WTC11 (cell line): ENCODE results near the gene BANF2. TPM values are rescaled to one million over a fixed set of nuclear protein-coding genes. Genes with fewer than 3 reads are reported as not detected.

Experiments
- ATAC-seq: fragments of 200-7000 bp; cut with Tn5 transposase; 2 replicates; pipeline ENCODE4 v1.10.0; 2021; ENCODE audit warnings: mild to moderate bottlenecking, moderate library complexity
- CTCF ChIA-PET: fragments of 300-600 bp; sonication (Branson Sonifier 250); formaldehyde crosslinking; loops from one replicate; lab custom pipeline; 2021; ENCODE audit warnings: antibody characterized with exemption; lab: Charles Lee
- POLR2A ChIA-PET: fragments of 350-600 bp; sonication (Branson Sonifier 250); formaldehyde crosslinking; loops from one replicate; lab custom pipeline; 2021; ENCODE audit warnings: antibody characterized with exemption; lab: Charles Lee
- DNase-seq: peaks from one replicate; pipeline ENCODE4 v3.0.0; 2021; ENCODE audit warnings: low spot score
- H3K27ac Mint-ChIP-seq: 2 replicates; pipeline ENCODE4 v1.8.0; 2021; ENCODE audit warnings: mixed read lengths
- H3K27me3 Mint-ChIP-seq: 2 replicates; pipeline ENCODE4 v1.8.0; 2021; ENCODE audit warnings: low read depth, mild to moderate bottlenecking, moderate library complexity, mixed read lengths
- H3K36me3 Mint-ChIP-seq: 2 replicates; pipeline ENCODE4 v1.8.0; 2021; ENCODE audit warnings: mixed read lengths
- H3K4me1 Mint-ChIP-seq: 2 replicates; pipeline ENCODE4 v1.8.0; 2022; ENCODE audit warnings: mixed read lengths
- H3K4me3 Mint-ChIP-seq: 2 replicates; pipeline ENCODE4 v1.8.0; 2021; ENCODE audit warnings: mild to moderate bottlenecking, moderate library complexity, mixed read lengths
- H3K9me3 Mint-ChIP-seq: 2 replicates; pipeline ENCODE4 v1.8.0; 2021; ENCODE audit warnings: mixed read lengths
- E2F1 ChIP-seq: sonication (generic); formaldehyde crosslinking; IDR thresholded peaks from 2 replicates; pipeline ENCODE4 v1.8.0; 2022; ENCODE audit warnings: mild to moderate bottlenecking, missing genetic modification reagents
- EMX1 ChIP-seq: fragments of 250-450 bp; sonication (Bioruptor Pico); IDR thresholded peaks from 2 replicates; pipeline ENCODE4 v1.8.0; 2021; ENCODE audit warnings: mild to moderate bottlenecking
- ERG ChIP-seq: fragments of 250-450 bp; sonication (Bioruptor Pico); IDR thresholded peaks from 2 replicates; pipeline ENCODE4 v1.8.0; 2021; ENCODE audit warnings: mild to moderate bottlenecking
- IRF1 ChIP-seq: sonication (generic); formaldehyde crosslinking; IDR thresholded peaks from 2 replicates; pipeline ENCODE4 v1.8.0; 2023; ENCODE audit warnings: missing genetic modification reagents
- KAT7 ChIP-seq: sonication (generic); formaldehyde crosslinking; IDR thresholded peaks from 2 replicates; pipeline ENCODE4 v1.8.1; 2023; ENCODE audit warnings: missing genetic modification reagents, mild to moderate bottlenecking, borderline replicate concordance
- NFATC4 ChIP-seq: fragments of 250-450 bp; sonication (Bioruptor Pico); IDR thresholded peaks from 2 replicates; pipeline ENCODE4 v1.9.0; 2021; ENCODE audit warnings: mild to moderate bottlenecking
- NFYB ChIP-seq: sonication (generic); formaldehyde crosslinking; conservative IDR thresholded peaks from 2 replicates; pipeline ENCODE4 v1.8.0; 2022; ENCODE audit warnings: low read depth, missing genetic modification reagents
- PRRX2 ChIP-seq: fragments of 250-450 bp; sonication (Bioruptor Pico); IDR thresholded peaks from 2 replicates; pipeline ENCODE4 v1.8.0; 2021; ENCODE audit warnings: mild to moderate bottlenecking
- SOX15 ChIP-seq: fragments of 250-450 bp; sonication (Bioruptor Pico); IDR thresholded peaks from 2 replicates; pipeline ENCODE4 v1.9.0; 2021; ENCODE audit warnings: mild to moderate bottlenecking
- TEAD1 ChIP-seq: sonication (generic); formaldehyde crosslinking; IDR thresholded peaks from 2 replicates; pipeline ENCODE4 v1.8.0; 2022; ENCODE audit warnings: mild to moderate bottlenecking, missing genetic modification reagents
- USF1 ChIP-seq: sonication (generic); formaldehyde crosslinking; IDR thresholded peaks from 2 replicates; pipeline ENCODE4 v1.8.0; 2022; ENCODE audit warnings: mild to moderate bottlenecking, missing genetic modification reagents
- ZNF121 ChIP-seq: sonication (generic); formaldehyde crosslinking; IDR thresholded peaks from 2 replicates; pipeline ENCODE4 v1.8.0; 2023; ENCODE audit warnings: missing genetic modification reagents
- ZNF263 ChIP-seq: sonication (generic); formaldehyde crosslinking; IDR thresholded peaks from 2 replicates; pipeline ENCODE4 v1.8.1; 2022; ENCODE audit warnings: low read depth, mild to moderate bottlenecking, moderate library complexity, missing genetic modification reagents
- ZNF317 ChIP-seq: sonication (generic); formaldehyde crosslinking; IDR thresholded peaks from 2 replicates; pipeline ENCODE4 v1.8.1; 2023; ENCODE audit warnings: low read depth, mild to moderate bottlenecking, moderate library complexity, missing genetic modification reagents, borderline replicate concordance
- ZNF423 ChIP-seq: fragments of 250-450 bp; sonication (Bioruptor Pico); IDR thresholded peaks from 2 replicates; pipeline ENCODE4 v2.1.2; 2022; ENCODE audit warnings: mild to moderate bottlenecking, moderate library complexity
- total RNA-seq: library from RNA; stranded (reverse); gene quantifications from 3 replicates; pipeline ENCODE4 v1.2.3, GENCODE V29; 2021
- TF ChIP-seq, protein P1 (sequence below): sonication (generic); formaldehyde crosslinking; IDR thresholded peaks from 2 replicates; pipeline ENCODE4 v1.8.0; 2022; ENCODE audit warnings: mild to moderate bottlenecking, missing genetic modification reagents
- TF ChIP-seq, protein P2 (sequence below): sonication (generic); formaldehyde crosslinking; IDR thresholded peaks from 2 replicates; pipeline ENCODE4 v1.8.0; 2022; ENCODE audit warnings: mild to moderate bottlenecking, missing genetic modification reagents
- TF ChIP-seq, protein P3 (sequence below): sonication (generic); formaldehyde crosslinking; IDR thresholded peaks from 2 replicates; pipeline ENCODE4 v1.8.1; 2022; ENCODE audit warnings: mild to moderate bottlenecking, moderate library complexity, missing genetic modification reagents
- TF ChIP-seq, protein P4 (sequence below): sonication (generic); formaldehyde crosslinking; IDR thresholded peaks from 2 replicates; pipeline ENCODE4 v1.8.1; 2022; ENCODE audit warnings: low read depth, mild to moderate bottlenecking, moderate library complexity, missing genetic modification reagents, borderline replicate concordance
- TF ChIP-seq, protein P5 (sequence below): sonication (generic); formaldehyde crosslinking; IDR thresholded peaks from 2 replicates; pipeline ENCODE4 v1.8.1; 2023; ENCODE audit warnings: mild to moderate bottlenecking, missing genetic modification reagents, moderate library complexity

Gene BANF2
- total RNA-seq, 1 experiment from 2014 or later = not detected

- ChIA-PET CTCF (no interaction called here), POLR2A (no interaction called here)
- peaks cover 20% of the 10 kb centered on the region for H3K36me3 Mint-ChIP-seq
- peaks cover 30% of the 10 kb centered on the region for H3K27me3 Mint-ChIP-seq
- peaks cover 35% of the 10 kb centered on the region for H3K9me3 Mint-ChIP-seq
- H3K27ac Mint-ChIP-seq = no peak overlapping the region
- no peak for ATAC-seq
- no peak overlapping the region for H3K4me3 Mint-ChIP-seq
- peaks cover 21% of the 10 kb centered on the region for H3K4me1 Mint-ChIP-seq
- DNase-seq = no peak
- TF ChIP-seq, protein P1, sequence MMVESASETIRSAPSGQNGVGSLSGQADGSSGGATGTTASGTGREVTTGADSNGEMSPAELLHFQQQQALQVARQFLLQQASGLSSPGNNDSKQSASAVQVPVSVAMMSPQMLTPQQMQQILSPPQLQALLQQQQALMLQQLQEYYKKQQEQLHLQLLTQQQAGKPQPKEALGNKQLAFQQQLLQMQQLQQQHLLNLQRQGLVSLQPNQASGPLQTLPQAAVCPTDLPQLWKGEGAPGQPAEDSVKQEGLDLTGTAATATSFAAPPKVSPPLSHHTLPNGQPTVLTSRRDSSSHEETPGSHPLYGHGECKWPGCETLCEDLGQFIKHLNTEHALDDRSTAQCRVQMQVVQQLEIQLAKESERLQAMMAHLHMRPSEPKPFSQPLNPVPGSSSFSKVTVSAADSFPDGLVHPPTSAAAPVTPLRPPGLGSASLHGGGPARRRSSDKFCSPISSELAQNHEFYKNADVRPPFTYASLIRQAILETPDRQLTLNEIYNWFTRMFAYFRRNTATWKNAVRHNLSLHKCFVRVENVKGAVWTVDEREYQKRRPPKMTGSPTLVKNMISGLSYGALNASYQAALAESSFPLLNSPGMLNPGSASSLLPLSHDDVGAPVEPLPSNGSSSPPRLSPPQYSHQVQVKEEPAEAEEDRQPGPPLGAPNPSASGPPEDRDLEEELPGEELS (CRISPR knock-in tag) = no peak
- TF ChIP-seq E2F1 (CRISPR knock-in tag) (no peak), EMX1 (CRISPR knock-in tag) (no peak), SOX15 (CRISPR knock-in tag) (no peak), NFATC4 (CRISPR knock-in tag) (no peak), PRRX2 (no peak), NFYB (CRISPR knock-in tag) (no peak), ZNF263 (no peak), TEAD1 (no peak), ZNF423 (CRISPR knock-in tag) (no peak), ERG (CRISPR knock-in tag) (no peak), ZNF121 (CRISPR knock-in tag) (no peak), IRF1 (no peak), ZNF317 (no peak)
- TF ChIP-seq, protein P2, sequence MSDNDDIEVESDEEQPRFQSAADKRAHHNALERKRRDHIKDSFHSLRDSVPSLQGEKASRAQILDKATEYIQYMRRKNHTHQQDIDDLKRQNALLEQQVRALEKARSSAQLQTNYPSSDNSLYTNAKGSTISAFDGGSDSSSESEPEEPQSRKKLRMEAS (CRISPR knock-in tag) = no peak
- TF ChIP-seq, protein P3, sequence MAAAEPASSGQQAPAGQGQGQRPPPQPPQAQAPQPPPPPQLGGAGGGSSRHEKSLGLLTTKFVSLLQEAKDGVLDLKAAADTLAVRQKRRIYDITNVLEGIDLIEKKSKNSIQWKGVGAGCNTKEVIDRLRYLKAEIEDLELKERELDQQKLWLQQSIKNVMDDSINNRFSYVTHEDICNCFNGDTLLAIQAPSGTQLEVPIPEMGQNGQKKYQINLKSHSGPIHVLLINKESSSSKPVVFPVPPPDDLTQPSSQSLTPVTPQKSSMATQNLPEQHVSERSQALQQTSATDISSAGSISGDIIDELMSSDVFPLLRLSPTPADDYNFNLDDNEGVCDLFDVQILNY (CRISPR knock-in tag) = no peak
These were observed 59.7 kb downstream of the BANF2 start for GRCh38 chr20:17759449-17759848.

GRCh38 chr20:17761604-17762003 lies 61.8 kb downstream of the BANF2 start:
- DNase-seq = no peak
- H3K4me3 Mint-ChIP-seq = no peak overlapping the region

More at GRCh38 chr20:17761604-17762003, 61.8 kb downstream of the BANF2 start:
- CTCF ChIA-PET = no interaction called here
- H3K36me3 Mint-ChIP-seq = peaks cover 20% of the 10 kb centered on the region
- peak; percentile 84 for ATAC-seq
- H3K27me3 Mint-ChIP-seq = peaks cover 15% of the 10 kb centered on the region
- peaks cover 21% of the 10 kb centered on the region for H3K9me3 Mint-ChIP-seq
- TF ChIP-seq, protein P4, sequence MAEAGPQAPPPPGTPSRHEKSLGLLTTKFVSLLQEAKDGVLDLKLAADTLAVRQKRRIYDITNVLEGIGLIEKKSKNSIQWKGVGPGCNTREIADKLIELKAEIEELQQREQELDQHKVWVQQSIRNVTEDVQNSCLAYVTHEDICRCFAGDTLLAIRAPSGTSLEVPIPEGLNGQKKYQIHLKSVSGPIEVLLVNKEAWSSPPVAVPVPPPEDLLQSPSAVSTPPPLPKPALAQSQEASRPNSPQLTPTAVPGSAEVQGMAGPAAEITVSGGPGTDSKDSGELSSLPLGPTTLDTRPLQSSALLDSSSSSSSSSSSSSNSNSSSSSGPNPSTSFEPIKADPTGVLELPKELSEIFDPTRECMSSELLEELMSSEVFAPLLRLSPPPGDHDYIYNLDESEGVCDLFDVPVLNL (CRISPR knock-in tag) = no peak
- peak; percentile 84 for TF ChIP-seq NFYB (CRISPR knock-in tag)
- no peak for TF ChIP-seq IRF1
- TF ChIP-seq EMX1 (CRISPR knock-in tag) = no peak
- TF ChIP-seq, protein P5, sequence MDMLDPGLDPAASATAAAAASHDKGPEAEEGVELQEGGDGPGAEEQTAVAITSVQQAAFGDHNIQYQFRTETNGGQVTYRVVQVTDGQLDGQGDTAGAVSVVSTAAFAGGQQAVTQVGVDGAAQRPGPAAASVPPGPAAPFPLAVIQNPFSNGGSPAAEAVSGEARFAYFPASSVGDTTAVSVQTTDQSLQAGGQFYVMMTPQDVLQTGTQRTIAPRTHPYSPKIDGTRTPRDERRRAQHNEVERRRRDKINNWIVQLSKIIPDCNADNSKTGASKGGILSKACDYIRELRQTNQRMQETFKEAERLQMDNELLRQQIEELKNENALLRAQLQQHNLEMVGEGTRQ = peak; percentile 97
- TF ChIP-seq KAT7 = no peak
- peak; percentile 97 for TF ChIP-seq USF1 (CRISPR knock-in tag)
- no peak for TF ChIP-seq TEAD1
- peaks cover 26% of the 10 kb centered on the region for H3K4me1 Mint-ChIP-seq
- no peak overlapping the region; the same call in 1 of the 2 replicates for H3K27ac Mint-ChIP-seq
- POLR2A ChIA-PET = interaction anchor here (0.6 kb wide), 1 partner anchor 9 kb away, joined by 3 read pairs; no protein-coding TSS in a partner anchor
